ENCODE results near the gene UBXN7.
A peak's percentile ranks its signal among the peaks of the same experiment; 100 is the strongest.
"Not testable (repeated sequence)": the region's sequence is repeated elsewhere in the genome, so short reads cannot be mapped to it uniquely, and the experiment has no call there.

Gene UBXN7

DNA sequence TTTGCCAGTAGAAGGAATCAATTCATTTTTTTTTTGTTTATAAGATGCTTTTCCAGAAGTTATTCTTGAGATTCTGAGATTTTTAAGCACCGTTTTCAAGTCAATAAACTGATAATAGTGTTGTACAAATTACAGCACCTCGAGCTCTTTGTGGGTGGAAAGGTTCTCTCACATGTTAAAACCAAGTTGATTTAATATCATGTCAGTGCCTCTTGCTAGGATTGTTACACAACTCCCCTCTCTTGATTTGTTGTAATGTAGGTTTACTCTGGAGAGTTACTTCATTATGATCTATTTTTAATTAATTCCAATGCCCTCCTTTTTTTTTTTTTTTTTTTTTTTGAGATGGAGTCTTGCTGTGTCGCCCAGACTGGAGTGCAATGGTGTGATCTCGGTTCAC lies 25.8 kb upstream of the UBXN7 start:
- H3K4me3 ChIP-seq (ENCODE audit: control insufficient read depth, low read depth, low read length), result no peak overlapping the region
- no peak for DNase-seq (ENCODE audit: low read depth)
- TF ChIP-seq, protein P1, sequence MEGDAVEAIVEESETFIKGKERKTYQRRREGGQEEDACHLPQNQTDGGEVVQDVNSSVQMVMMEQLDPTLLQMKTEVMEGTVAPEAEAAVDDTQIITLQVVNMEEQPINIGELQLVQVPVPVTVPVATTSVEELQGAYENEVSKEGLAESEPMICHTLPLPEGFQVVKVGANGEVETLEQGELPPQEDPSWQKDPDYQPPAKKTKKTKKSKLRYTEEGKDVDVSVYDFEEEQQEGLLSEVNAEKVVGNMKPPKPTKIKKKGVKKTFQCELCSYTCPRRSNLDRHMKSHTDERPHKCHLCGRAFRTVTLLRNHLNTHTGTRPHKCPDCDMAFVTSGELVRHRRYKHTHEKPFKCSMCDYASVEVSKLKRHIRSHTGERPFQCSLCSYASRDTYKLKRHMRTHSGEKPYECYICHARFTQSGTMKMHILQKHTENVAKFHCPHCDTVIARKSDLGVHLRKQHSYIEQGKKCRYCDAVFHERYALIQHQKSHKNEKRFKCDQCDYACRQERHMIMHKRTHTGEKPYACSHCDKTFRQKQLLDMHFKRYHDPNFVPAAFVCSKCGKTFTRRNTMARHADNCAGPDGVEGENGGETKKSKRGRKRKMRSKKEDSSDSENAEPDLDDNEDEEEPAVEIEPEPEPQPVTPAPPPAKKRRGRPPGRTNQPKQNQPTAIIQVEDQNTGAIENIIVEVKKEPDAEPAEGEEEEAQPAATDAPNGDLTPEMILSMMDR (IDR thresholded peaks at IDR 0.05; ENCODE audit: control insufficient read depth, insufficient read depth, low read depth, low read length, missing control alignments), result no peak

DNA sequence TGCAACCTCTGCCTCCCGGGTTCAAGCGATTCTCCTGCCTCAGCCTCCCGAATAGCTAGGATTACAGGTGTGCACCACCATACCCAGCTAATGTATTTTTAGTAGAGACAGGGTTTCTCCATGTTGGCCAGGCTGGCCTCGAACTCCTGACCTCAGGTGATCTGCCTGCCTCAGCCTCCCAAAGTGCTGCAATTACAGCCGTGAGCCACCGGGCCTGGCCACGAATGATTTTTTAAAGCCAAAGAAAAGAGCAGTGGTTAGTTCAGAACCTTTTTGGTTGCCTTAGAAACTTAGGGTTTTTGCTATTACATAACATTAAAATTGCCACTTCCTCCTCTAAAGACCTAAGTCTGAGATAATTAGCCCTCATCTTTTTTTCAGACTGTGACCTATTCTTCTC lies 25.2 kb upstream of the UBXN7 start:
- DNase-seq (ENCODE audit: low read depth); H3K4me3 ChIP-seq (ENCODE audit: control insufficient read depth, low read depth, low read length): not testable (repeated sequence)

DNA sequence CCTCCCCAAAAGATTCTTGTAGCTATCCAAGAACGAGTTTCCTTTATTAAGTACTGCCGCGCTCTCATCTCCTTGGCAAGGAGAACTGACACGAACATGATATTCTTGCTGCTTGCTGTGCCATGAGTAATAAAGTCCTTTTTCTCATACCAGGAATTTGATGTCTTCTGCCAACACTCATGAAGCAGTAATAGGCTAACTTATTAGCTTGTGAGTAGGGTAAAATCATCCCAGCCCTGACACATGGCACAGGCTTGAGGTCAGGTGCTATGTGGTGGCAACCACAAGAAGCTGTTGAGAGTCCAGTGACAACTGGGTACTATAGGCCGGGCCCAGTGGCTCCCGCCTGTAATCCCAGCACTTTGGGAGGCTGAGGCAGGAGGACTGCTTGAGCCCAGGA lies 22.7 kb upstream of the UBXN7 start:
- no peak overlapping the region for H3K4me3 ChIP-seq (ENCODE audit: control insufficient read depth, low read depth, low read length)
- DNase-seq (ENCODE audit: low read depth), result peak; percentile 51
- TF ChIP-seq, protein P1 (IDR thresholded peaks at IDR 0.05; ENCODE audit: control insufficient read depth, insufficient read depth, low read depth, low read length, missing control alignments), result no peak

DNA sequence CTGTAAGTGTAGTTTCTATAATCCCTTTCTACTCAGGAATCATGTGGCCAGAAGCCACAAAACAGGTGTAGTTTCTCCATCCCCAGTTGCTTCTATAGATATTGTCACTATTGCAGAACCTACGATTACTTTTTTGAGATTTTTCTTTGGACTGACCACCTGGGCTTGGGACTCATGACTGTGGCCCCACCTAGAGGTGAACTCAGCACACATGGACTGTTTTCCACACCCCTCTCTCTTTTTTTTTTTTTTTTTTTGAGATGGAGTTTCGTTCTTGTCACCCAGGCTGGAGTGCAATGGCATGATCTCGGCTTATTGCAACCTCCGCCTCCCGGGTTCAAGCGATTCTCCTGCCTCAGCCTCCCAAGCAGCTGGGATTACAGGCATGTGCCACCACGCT lies 13.2 kb upstream of the UBXN7 start:
- not testable (repeated sequence) for H3K4me3 ChIP-seq (ENCODE audit: control insufficient read depth, low read depth, low read length); DNase-seq (ENCODE audit: low read depth)

DNA sequence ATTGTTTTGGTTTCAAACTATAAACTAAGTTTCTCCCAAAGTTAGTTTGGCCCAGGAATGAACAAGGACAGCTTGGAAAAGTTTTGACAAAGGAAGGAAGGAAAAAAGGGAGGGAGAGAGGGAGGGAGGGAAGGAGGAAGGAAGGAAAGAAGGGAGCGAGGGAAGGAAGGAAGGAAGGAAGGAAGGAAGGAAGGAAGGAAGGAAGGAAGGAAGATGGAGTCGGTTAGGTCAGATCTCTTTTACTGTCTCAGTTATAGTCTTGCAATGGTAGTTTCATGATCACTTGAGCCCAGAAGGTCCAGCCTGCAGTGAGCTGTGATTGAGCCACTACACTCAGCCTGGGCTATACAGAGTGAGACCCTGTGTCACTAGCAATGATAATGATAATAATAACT lies 12.3 kb upstream of the UBXN7 start:
- no peak overlapping the region for H3K4me3 ChIP-seq (ENCODE audit: control insufficient read depth, low read depth, low read length)
- DNase-seq (ENCODE audit: low read depth), result no peak

DNA sequence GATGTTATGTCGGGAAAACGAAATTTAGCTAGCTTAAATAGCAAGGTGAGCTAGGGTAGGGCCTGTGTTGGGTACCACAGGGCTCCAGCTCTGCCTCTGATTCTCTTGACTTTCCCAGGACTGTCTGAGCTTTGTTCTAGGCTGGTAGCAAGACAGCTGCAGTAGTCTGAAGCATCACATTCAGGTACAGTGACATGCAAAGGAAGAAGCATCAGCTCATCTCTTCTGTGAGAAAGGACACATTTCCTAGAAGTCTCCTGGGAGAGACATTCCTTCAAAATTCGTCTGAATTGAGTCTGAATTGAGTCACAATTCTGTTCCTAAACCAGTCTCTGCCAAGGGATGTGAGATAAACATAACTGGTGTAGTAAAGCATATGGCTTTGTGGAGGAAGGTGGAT lies 8.5 kb upstream of the UBXN7 start:
- TF ChIP-seq, protein P1 (IDR thresholded peaks at IDR 0.05; ENCODE audit: control insufficient read depth, insufficient read depth, low read depth, low read length, missing control alignments), result no peak
- no peak for DNase-seq (ENCODE audit: low read depth)

More for the DNA sequence above, 12.3 kb upstream of the UBXN7 start:
- TF ChIP-seq, protein P1 (IDR thresholded peaks at IDR 0.05; ENCODE audit: control insufficient read depth, insufficient read depth, low read depth, low read length, missing control alignments), result no peak

DNA sequence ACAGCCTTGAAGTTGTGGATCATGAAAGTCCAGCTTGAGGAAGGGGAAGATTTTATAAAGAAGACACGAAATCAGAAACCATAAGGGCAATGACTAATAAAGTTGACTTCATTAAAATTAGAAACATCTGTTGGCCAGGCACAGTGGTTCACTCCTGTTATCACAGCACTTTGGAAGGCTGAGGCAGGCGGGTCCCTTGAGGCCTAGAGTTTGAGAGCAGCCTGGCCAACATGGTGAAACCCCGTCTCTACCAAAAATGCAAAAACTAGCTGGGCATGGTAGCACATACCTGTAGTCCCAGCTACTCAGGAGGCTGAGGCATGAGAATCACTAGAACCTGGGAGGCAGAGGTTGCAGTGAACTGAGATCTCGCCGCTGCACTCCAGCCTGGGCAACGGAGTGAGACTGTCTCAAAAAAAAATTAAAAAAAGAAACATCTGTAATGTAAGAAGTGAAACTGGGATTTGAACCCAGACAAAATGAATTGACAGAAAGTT lies 7.9 kb upstream of the UBXN7 start:
- TF ChIP-seq, protein P1 (IDR thresholded peaks at IDR 0.05; ENCODE audit: control insufficient read depth, insufficient read depth, low read depth, low read length, missing control alignments), result no peak
- DNase-seq (ENCODE audit: low read depth), result peak; percentile 59
- no peak overlapping the region for H3K4me3 ChIP-seq (ENCODE audit: control insufficient read depth, low read depth, low read length)

More for the DNA sequence above, 8.5 kb upstream of the UBXN7 start:
- no peak overlapping the region for H3K4me3 ChIP-seq (ENCODE audit: control insufficient read depth, low read depth, low read length)

Measured in AG09309 (cell line).